RWPE1 (cell line): ENCODE data around the gene PRRT1.

Source experiments
- CTCF ChIA-PET: fragments of 350-600 bp; sonication (Branson Sonifier 250); formaldehyde crosslinking; extraction: SDS; loops from one replicate; lab custom pipeline; 2021; lab: Yijun Ruan, JAX
- POLR2A ChIA-PET: fragments of 400-600 bp; formaldehyde crosslinking; extraction: SDS; loops from one replicate; lab custom pipeline; 2020; ENCODE audit warnings: antibody characterized with exemption; ENCODE audit not compliant: low non-redundant PET; lab: Yijun Ruan, JAX
- DNase-seq: peaks from one replicate; pipeline ENCODE4 v3.0.0; 2012; ENCODE audit warnings: low spot score
- H3K27ac ChIP-seq: fragments of 450-650 bp; 2 replicates; pipeline ENCODE4 v1.5.1; 2017
- TF ChIP-seq, protein P1 (sequence below): fragments of 450-650 bp; conservative IDR thresholded peaks from 2 replicates; pipeline ENCODE4 v1.5.1; 2017; ENCODE audit warnings: low read depth, mild to moderate bottlenecking

Gene PRRT1

DNA sequence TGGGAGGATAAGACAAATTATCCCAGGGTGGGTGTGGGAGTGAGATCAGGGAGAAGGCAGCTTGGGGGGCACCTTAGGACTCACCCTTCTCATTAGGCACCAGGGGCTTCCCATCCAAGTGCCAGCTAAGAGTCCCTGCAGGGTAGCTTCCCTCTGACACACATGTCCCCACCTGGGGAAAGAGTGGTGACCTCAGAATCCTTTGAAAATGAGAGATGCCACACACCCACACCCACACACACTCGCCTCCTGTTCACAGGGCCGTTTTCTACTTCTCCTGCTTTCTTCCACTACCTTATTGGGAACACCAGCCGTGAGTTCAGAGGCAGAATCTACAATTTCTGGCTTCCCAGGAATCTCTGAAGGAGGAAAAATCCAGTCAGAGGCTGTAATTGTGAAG is 31.3 kb upstream of the PRRT1 start:
- H3K27ac ChIP-seq, result peak overlapping the region; percentile 71
- DNase-seq, result no peak
- POLR2A ChIA-PET, result no interaction called here
- CTCF ChIA-PET, result interaction anchor here (0.7 kb wide), 1 partner anchor 216 kb away, joined by 5 read pairs; no protein-coding TSS in a partner anchor
- TF ChIP-seq, protein P1, sequence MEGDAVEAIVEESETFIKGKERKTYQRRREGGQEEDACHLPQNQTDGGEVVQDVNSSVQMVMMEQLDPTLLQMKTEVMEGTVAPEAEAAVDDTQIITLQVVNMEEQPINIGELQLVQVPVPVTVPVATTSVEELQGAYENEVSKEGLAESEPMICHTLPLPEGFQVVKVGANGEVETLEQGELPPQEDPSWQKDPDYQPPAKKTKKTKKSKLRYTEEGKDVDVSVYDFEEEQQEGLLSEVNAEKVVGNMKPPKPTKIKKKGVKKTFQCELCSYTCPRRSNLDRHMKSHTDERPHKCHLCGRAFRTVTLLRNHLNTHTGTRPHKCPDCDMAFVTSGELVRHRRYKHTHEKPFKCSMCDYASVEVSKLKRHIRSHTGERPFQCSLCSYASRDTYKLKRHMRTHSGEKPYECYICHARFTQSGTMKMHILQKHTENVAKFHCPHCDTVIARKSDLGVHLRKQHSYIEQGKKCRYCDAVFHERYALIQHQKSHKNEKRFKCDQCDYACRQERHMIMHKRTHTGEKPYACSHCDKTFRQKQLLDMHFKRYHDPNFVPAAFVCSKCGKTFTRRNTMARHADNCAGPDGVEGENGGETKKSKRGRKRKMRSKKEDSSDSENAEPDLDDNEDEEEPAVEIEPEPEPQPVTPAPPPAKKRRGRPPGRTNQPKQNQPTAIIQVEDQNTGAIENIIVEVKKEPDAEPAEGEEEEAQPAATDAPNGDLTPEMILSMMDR, result no peak

DNA sequence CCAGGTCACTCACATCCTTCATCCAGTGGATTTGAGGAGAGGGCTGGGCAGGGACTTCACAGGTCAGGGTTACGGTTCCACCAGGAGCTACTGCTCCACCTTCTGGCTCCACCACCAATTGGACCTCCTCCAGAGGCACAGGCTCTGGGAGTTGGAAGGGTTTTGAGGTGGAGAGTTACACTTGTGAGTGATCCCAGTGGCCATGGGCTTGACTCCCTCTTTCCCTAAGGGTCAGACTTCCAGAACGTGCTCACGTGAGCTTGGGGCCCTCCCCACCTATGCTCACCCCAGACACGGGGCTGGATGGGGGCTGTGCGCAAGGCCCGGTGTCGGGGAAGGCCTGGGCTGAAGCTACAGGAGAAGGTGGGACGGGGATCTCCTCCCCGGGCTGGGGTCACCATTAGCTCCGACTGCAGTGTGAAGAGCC is 30.8 kb upstream of the PRRT1 start:
- CTCF ChIA-PET, result interaction anchor here (0.7 kb wide), 1 partner anchor 216 kb away, joined by 5 read pairs; no protein-coding TSS in a partner anchor
- POLR2A ChIA-PET, result no interaction called here
- TF ChIP-seq, protein P1, result no peak
- no peak for DNase-seq
- peak overlapping the region; percentile 71 for H3K27ac ChIP-seq

DNA sequence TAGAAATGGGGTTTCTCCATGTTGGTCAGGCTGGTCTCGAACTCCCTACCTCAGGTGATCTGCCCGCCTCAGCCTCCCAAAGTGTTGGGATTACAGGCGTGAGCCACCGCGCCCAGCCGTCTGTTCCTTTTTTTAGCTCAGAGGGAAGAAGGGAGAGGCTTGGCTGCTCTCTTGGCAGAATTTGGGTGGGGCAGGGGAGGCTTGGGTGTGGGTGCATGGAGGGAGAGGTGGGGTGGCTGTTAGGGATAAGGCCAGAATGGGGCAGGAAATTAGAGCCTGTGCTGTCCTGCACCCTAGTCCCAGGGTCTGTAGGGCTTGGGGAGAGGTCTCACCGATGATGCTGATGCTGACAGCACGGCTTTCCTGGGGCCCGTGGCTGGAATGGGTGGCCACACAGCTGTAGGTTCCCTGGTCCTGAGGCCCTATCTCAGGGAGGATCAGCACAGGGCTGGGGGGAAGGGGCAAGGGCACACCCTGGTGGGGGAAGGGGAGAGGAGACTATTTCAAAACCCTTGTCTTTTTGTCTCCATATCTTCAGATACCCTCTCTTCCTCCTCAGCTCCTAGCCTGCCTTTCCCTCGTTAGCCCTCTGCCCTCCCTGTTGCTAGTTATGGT is 30.3 kb upstream of the PRRT1 start:
- TF ChIP-seq, protein P1, result no peak
- ChIA-PET CTCF (interaction anchor here (1.2 kb wide), 1 partner anchor 14 kb away, joined by 4 read pairs; no protein-coding TSS in a partner anchor), POLR2A (no interaction called here)
- peak overlapping the region; percentile 71 for H3K27ac ChIP-seq
- DNase-seq, result no peak

DNA sequence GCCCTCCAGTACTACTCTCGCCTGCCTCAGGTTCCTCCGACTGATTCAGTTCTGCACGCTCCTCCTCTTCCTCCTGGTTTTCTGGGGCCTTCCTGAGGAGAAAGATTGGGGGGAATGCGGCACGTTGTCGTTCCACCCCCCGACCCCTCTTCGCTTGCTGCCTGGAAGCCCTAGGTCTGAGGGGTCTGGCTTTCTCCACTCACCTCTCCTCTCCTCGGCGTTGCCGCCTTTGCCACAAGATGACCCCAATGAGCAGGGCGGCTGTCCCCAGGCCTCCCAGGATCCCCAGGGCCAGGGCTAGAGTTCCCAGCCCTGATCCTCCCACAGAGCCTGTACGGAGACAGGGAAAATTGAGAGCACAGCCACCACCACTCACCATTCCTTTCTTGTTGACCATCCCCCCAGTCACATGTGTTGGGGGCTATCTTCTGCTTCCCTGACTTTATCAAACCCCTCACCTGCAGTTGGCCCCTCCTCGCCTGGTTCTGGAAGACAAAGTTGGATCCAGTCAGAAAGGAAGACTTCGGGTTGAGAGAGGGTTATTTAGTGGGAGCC is 29.5 kb upstream of the PRRT1 start:
- no peak for DNase-seq
- TF ChIP-seq, protein P1, result no peak
- CTCF ChIA-PET, result interaction anchor here (1.2 kb wide), 1 partner anchor 14 kb away, joined by 4 read pairs; no protein-coding TSS in a partner anchor
- POLR2A ChIA-PET, result no interaction called here
- peak overlapping the region; percentile 71 for H3K27ac ChIP-seq

DNA sequence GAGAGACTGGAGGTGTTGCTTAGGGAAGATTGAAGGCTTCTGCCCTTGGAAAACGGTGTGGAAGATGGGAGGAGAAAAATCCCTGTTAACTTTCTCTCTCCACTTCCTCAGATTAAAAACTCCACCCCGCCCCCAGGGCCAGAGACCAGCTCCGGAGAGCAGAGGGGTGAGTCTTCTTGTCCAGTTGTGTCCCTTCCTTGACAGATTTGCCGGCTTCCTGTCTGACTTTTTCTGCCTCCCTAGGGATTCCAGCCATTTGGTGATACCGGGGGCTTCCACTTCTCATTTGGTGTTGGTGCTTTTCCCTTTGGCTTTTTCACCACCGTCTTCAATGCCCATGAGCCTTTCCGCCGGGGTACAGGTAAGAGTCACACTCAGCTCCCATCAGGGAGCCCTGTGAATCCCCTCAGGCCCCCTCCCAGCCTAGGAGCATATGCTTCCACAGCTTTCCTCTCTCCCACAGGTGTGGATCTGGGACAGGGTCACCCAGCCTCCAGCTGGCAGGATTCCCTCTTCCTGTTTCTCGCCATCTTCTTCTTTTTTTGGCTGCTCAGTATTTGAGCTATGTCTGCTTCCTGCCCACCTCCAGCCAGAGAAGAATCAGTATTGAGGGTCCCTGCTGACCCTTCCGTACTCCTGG is 28.1 kb upstream of the PRRT1 start:
- peak overlapping the region; percentile 55 for H3K27ac ChIP-seq
- CTCF ChIA-PET, result interaction anchor here (1.1 to 1.4 kb wide), 2 partner anchors 16 to 62 kb away, joined by 3 to 4 read pairs; no protein-coding TSS in a partner anchor
- TF ChIP-seq, protein P1, result no peak
- no peak for DNase-seq
- POLR2A ChIA-PET, result no interaction called here

DNA sequence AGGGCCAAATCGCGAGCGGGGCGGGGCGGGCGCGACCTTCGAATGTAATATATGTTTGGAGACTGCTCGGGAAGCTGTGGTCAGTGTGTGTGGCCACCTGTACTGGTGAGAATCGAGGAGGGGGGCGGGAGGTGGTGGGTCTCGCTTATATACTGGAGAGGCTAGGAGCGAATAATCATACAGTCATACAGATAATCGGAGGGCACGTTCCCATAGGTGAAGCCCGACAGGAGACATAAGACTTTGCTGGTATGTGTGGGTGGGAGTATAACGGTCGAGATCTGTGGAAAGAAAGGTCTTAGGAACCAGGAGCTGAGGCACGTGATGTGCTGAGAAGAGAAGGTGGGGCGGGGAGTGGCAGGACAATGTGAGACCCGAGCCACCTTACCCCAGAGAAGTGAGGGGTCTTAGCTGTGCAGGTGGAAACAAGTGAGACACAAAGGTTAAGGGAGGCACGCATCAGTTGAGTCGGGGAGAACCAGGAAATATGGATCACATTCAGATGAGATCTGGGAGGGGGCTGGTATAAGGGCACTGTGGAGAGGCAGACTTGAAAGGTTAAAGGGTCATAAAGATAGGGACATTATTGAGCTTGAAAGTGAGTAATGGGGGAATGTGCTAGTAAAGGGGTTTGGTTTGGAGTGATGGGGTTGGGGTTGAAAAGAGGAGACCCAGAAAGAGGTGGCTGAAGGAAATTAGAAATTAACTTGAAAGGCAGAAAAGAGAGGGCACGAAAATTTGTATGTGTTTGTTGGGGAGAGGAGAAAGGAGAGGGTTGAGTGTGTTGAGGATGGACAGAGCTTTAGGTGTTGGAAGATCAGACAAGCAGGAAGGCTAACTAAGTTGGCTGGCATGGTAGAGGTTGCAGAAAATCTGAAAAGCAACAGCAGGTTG is 27.1 kb upstream of the PRRT1 start:
- peak; percentile 17 for DNase-seq
- peak overlapping the region; percentile 97 for H3K27ac ChIP-seq
- ChIA-PET POLR2A (no interaction called here), CTCF (interaction anchor here (1.1 to 1.4 kb wide), 2 partner anchors 17 to 60 kb away, joined by 3 to 4 read pairs; no protein-coding TSS in a partner anchor)
- TF ChIP-seq, protein P1, result no peak
